ENCODE results near the gene KRT82. TPM values are rescaled to one million over a fixed set of nuclear protein-coding genes. Genes with fewer than 3 reads are reported as not detected.

The KRT82 gene
- total RNA-seq, 4 donors from 2014 or later: 0.46 to 10.3 TPM; not detected in 2

- intact Hi-C loops (cut with DNase I; ENCODE audit: low total_unique reads): no loop called here
- WGBS, 2 donors: 57% methylated on average over 11 of the region's 11 CpGs
- no peak overlapping the region for H3K4me3 ChIP-seq (ENCODE audit: low read depth, poor library complexity, severe bottlenecking)
- no peak for DNase-seq (ENCODE audit: low spot score in 2 of 2)
- TF ChIP-seq, protein P1, sequence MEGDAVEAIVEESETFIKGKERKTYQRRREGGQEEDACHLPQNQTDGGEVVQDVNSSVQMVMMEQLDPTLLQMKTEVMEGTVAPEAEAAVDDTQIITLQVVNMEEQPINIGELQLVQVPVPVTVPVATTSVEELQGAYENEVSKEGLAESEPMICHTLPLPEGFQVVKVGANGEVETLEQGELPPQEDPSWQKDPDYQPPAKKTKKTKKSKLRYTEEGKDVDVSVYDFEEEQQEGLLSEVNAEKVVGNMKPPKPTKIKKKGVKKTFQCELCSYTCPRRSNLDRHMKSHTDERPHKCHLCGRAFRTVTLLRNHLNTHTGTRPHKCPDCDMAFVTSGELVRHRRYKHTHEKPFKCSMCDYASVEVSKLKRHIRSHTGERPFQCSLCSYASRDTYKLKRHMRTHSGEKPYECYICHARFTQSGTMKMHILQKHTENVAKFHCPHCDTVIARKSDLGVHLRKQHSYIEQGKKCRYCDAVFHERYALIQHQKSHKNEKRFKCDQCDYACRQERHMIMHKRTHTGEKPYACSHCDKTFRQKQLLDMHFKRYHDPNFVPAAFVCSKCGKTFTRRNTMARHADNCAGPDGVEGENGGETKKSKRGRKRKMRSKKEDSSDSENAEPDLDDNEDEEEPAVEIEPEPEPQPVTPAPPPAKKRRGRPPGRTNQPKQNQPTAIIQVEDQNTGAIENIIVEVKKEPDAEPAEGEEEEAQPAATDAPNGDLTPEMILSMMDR (IDR thresholded peaks at IDR 0.05): no peak
- no peak for TF ChIP-seq POLR2A (IDR thresholded peaks at IDR 0.05)
Observed at GRCh38 chr12:52423661-52424500, 17.7 kb upstream of the KRT82 start.

GRCh38 chr12:52423035-52423434 is 16.9 kb upstream of the KRT82 start:
- no peak for TF ChIP-seq POLR2A (IDR thresholded peaks at IDR 0.05)
- TF ChIP-seq, protein P1 (IDR thresholded peaks at IDR 0.05): no peak
- H3K4me3 ChIP-seq (ENCODE audit: low read depth, poor library complexity, severe bottlenecking): no peak overlapping the region
- 78 to 80% methylated on average over 6 of the region's 6 CpGs for WGBS, 2 donors
- intact Hi-C loops (cut with DNase I; ENCODE audit: low total_unique reads): no loop called here
- DNase-seq (ENCODE audit: low spot score in 2 of 2): no peak

DNA sequence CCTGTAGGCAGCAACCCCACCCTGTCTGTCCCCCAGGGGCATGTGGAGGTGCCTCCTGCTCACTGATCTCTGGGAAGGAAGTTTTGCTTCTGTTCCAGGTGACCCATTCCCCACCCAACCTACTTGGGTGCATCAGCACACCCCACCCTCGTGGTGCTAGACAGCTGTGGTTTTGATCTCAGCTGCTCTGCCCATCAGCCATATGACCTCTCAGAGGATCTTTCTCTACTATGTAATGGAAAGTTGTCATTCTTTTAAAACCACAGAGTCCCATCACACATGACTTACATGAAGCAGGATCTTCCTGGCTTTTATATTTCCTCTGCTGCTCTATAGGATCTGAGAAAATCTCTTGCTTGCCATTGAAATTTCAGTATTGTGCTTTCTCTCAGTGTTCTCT is 13.5 kb upstream of the KRT82 start:
- 33 to 57% methylated on average over 1 of the region's 1 CpG for WGBS, 2 donors
- TF ChIP-seq, protein P1 (IDR thresholded peaks at IDR 0.05): no peak
- no peak for TF ChIP-seq POLR2A (IDR thresholded peaks at IDR 0.05)
- no peak for DNase-seq (ENCODE audit: low spot score in 2 of 2)
- intact Hi-C loops (cut with DNase I; ENCODE audit: low total_unique reads): no loop called here
- H3K4me3 ChIP-seq (ENCODE audit: low read depth, poor library complexity, severe bottlenecking): no peak overlapping the region

DNA sequence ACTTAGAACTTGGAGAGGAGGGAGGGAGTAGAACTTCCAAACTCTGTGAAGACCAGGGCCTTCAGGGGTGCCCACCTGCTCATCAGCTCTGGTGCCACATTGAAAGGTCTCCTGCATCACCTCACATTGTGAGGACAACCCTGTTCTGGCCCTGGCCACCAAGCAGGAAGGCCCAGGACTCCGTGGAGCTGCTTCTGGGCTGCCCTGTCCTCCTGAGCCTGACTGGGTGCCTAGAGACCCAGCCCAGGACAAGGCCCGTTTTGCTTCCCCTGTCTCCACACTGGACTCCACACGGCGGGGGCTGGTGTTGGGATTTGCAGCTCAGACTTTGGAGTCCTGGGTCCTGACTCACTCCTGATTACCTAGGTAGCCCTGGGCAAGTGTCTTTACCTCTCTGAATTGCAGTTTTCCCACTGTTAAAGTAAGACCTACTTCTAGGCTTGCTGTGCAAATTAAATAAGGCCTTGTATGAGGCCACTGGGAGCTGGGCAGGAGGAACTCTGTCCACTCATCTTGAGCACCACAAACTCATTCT is 12.5 kb upstream of the KRT82 start:
- WGBS, 2 donors: 96 to 97% methylated on average over 4 of the region's 4 CpGs
- no peak for DNase-seq (ENCODE audit: low spot score in 2 of 2)
- TF ChIP-seq, protein P1 (IDR thresholded peaks at IDR 0.05): no peak
- no peak for TF ChIP-seq POLR2A (IDR thresholded peaks at IDR 0.05)
- H3K4me3 ChIP-seq (ENCODE audit: low read depth, poor library complexity, severe bottlenecking): no peak overlapping the region
- intact Hi-C loops (cut with DNase I; ENCODE audit: low total_unique reads): no loop called here

GRCh38 chr12:52417740-52418139 is 11.6 kb upstream of the KRT82 start:
- TF ChIP-seq POLR2A (IDR thresholded peaks at IDR 0.05): no peak
- TF ChIP-seq, protein P1 (IDR thresholded peaks at IDR 0.05): no peak
- 62 to 63% methylated on average over 2 of the region's 2 CpGs for WGBS, 2 donors
- intact Hi-C loops (cut with DNase I; ENCODE audit: low total_unique reads): no loop called here
- no peak overlapping the region for H3K4me3 ChIP-seq (ENCODE audit: low read depth, poor library complexity, severe bottlenecking)
- no peak for DNase-seq (ENCODE audit: low spot score in 2 of 2)

Data from lower leg skin (tissue), 4 donors.